Thoracic aorta (tissue), 2 donors: ENCODE measurements around the gene EP400. TPM values are rescaled to one million over a fixed set of nuclear protein-coding genes. Genes with fewer than 3 reads are reported as not detected.
"Not testable (repeated sequence)": the region's sequence is repeated elsewhere in the genome, so short reads cannot be mapped to it uniquely, and the experiment has no call there.

Source experiments
- ATAC-seq: fragments of 150-250 bp; one replicate; pipeline ENCODE4 v1.8.0; 2017; ENCODE audit warnings: low read depth; ENCODE audit not compliant: insufficient number of reproducible peaks, low FRiP score
- DNase-seq: peaks from one replicate; pipeline ENCODE4 v3.0.0-alpha.2; 2020; ENCODE audit warnings: low spot score
- H3K27ac ChIP-seq, 2 donors: fragments of 200-600 bp; sonication (generic); 1 replicate in 1 of 2; 2 replicates in 1 of 2; pipeline ENCODE4 v1.5.1; 2016; ENCODE audit warnings: mild to moderate bottlenecking in 2 of 2, moderate library complexity in 2 of 2
- H3K27me3 ChIP-seq: fragments of 200-600 bp; sonication (generic); replicated peaks from 2 replicates; pipeline ENCODE4 v1.6.0; 2016; ENCODE audit warnings: mild to moderate bottlenecking; ENCODE audit not compliant: insufficient read depth
- H3K36me3 ChIP-seq: fragments of 200-600 bp; sonication (generic); one replicate; pipeline ENCODE4 v1.5.1; 2016
- H3K4me1 ChIP-seq, 2 donors: fragments of 200-600 bp; sonication (generic); 1 replicate in 1 of 2; 2 replicates in 1 of 2; pipeline versions ENCODE4 v1.5.1 to v1.6.0; 2016; ENCODE audit warnings: low read depth in 2 of 2, mild to moderate bottlenecking in 1 of 2; ENCODE audit not compliant: control insufficient read depth in 1 of 2
- H3K4me3 ChIP-seq: fragments of 200-600 bp; sonication (generic); 2 replicates; pipeline ENCODE4 v1.5.1; 2016; ENCODE audit warnings: mild to moderate bottlenecking
- H3K9me3 ChIP-seq: fragments of 200-600 bp; sonication (generic); 2 replicates; pipeline ENCODE4 v1.5.1; 2016
- total RNA-seq, 2 donors: library from RNA; depleted of rRNA; stranded (reverse); fragments of >200 nt; gene quantifications; one replicate each; pipeline versions ENCODE4 v1.1.0 to v1.2.3, GENCODE V29; 2016
- TF ChIP-seq, protein P1 (sequence below): fragments of 200-600 bp; sonication (generic); IDR thresholded peaks from one replicate; pipeline ENCODE4 v1.5.1; 2019; ENCODE audit warnings: antibody characterized with exemption

The EP400 gene
- total RNA-seq, 2 donors from 2014 or later: 20.2 to 47.3 TPM

DNA sequence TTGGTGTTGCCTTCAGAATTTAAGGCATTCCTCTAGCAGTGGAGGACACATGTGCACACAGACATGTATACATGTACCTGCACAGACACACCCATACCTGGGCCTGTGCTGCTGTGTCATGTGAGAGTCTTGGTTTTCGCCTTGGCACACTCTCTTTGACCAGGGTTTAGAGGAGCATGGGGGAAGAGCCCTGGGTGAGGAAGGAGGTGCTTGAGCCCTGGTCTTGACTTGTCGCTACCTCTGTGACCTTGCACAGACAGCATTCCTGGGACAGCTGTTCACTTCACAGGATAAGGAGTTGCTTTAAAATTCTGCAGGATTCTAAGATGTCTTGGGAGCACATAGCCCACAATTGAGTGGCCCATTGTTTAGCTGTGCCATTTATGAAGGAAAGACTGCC lies 99.7 kb downstream of the EP400 start:
- peaks cover 57% of the 10 kb centered on the region for H3K36me3 ChIP-seq

DNA sequence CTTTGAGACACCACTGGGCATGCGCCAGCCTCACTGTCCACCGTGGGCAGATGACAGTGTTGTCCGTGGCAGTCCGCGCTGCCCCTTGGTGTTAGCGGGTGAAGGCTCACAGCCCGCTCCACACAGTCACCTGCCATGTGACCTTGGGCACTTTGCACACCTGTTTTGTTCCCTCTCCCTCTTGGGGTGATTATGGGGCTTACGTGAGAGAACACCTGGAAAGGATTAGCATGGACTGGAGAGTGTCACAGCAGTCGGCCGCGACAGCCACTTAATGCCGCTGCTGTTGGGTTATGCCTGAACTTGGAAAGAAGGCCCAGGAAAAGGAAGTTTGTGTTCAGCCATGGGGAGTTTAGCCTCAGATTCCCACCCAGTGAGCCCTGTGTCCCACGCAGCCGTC lies 100.1 kb downstream of the EP400 start:
- ATAC-seq: no peak

More for the DNA sequence above, 99.7 kb downstream of the EP400 start:
- ATAC-seq (no peak), DNase-seq (no peak)
- TF ChIP-seq, protein P1, sequence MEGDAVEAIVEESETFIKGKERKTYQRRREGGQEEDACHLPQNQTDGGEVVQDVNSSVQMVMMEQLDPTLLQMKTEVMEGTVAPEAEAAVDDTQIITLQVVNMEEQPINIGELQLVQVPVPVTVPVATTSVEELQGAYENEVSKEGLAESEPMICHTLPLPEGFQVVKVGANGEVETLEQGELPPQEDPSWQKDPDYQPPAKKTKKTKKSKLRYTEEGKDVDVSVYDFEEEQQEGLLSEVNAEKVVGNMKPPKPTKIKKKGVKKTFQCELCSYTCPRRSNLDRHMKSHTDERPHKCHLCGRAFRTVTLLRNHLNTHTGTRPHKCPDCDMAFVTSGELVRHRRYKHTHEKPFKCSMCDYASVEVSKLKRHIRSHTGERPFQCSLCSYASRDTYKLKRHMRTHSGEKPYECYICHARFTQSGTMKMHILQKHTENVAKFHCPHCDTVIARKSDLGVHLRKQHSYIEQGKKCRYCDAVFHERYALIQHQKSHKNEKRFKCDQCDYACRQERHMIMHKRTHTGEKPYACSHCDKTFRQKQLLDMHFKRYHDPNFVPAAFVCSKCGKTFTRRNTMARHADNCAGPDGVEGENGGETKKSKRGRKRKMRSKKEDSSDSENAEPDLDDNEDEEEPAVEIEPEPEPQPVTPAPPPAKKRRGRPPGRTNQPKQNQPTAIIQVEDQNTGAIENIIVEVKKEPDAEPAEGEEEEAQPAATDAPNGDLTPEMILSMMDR: no peak
- Histone ChIP-seq H3K4me1 (no peaks in the 10 kb centered on the region), H3K4me3 (no peak overlapping the region), H3K27me3 (no peaks in the 10 kb centered on the region), H3K9me3 (no peaks in the 10 kb centered on the region), H3K27ac (no peak overlapping the region)

DNA sequence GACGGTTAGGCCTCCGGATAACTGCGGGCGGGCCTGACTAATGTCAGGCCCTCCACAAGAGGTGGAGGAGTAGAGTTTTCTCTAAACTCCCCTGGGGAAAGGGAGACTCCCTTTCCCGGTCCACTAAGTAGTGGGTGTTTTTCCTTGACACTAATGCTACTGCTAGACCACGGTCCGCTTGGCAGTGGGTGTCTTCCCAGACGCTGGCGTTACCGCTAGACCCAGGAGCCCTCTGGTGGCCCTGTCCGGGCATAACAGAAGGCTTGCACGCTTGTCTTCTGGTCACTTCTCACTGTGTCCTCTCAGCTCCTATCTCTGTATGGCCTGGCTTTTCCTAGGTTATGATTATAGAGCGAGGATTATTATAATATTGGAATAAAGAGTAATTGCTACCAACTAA lies 102.0 kb downstream of the EP400 start:
- not testable (repeated sequence) for ATAC-seq, H3K9me3 ChIP-seq, H3K4me1 ChIP-seq, H3K4me3 ChIP-seq, H3K27ac ChIP-seq, H3K27me3 ChIP-seq, DNase-seq
- peaks cover 56% of the 10 kb centered on the region for H3K36me3 ChIP-seq

More for the DNA sequence above, 100.1 kb downstream of the EP400 start:
- H3K4me3 ChIP-seq: no peak overlapping the region
- H3K27me3 ChIP-seq: no peaks in the 10 kb centered on the region
- H3K4me1 ChIP-seq: no peaks in the 10 kb centered on the region
- peaks cover 54% of the 10 kb centered on the region for H3K36me3 ChIP-seq
- H3K27ac ChIP-seq: no peak overlapping the region
- TF ChIP-seq, protein P1: no peak
- no peaks in the 10 kb centered on the region for H3K9me3 ChIP-seq
- no peak for DNase-seq

DNA sequence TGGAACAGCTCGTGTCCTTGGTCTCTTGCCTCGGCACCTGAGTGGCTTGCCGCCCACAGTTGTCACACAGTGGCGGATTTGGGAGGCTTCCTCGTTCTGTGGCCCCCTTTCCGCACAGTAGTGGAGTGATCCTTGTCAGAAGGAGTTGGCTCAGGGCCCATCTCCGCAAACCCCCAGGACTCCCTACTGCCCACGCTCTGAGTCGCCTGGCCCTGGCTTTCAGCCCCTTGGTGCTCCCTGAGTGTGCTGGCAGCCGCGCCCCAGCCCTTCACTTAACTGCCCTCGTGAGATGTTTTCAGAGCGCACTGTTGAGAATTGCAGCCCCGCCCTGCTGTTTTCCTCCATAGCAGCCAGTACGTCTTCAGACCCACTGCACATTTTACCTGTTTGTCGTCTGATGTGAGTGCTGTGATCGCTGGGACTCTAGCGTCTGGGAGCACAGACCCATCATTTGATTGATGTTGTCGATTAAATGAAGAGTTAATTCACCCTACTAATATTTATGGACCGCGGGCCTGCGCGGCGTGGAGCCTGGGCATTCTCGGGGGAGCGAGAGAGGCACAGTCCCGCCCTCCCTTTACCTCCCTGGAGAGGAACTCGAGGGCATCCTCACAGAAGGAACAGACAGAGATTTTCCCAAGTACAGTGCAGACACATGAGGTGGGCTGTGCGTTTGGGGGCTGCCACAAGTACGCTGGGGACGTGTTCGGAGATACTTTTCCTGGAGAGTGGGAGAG lies 102.6 kb downstream of the EP400 start:
- Histone ChIP-seq H3K4me3 (no peak overlapping the region), H3K4me1 (no peaks in the 10 kb centered on the region), H3K27me3 (no peaks in the 10 kb centered on the region), H3K9me3 (no peaks in the 10 kb centered on the region), H3K27ac (no peak overlapping the region), H3K36me3 (peaks cover 60% of the 10 kb centered on the region)
- TF ChIP-seq, protein P1: no peak
- DNase-seq (no peak), ATAC-seq (no peak)

DNA sequence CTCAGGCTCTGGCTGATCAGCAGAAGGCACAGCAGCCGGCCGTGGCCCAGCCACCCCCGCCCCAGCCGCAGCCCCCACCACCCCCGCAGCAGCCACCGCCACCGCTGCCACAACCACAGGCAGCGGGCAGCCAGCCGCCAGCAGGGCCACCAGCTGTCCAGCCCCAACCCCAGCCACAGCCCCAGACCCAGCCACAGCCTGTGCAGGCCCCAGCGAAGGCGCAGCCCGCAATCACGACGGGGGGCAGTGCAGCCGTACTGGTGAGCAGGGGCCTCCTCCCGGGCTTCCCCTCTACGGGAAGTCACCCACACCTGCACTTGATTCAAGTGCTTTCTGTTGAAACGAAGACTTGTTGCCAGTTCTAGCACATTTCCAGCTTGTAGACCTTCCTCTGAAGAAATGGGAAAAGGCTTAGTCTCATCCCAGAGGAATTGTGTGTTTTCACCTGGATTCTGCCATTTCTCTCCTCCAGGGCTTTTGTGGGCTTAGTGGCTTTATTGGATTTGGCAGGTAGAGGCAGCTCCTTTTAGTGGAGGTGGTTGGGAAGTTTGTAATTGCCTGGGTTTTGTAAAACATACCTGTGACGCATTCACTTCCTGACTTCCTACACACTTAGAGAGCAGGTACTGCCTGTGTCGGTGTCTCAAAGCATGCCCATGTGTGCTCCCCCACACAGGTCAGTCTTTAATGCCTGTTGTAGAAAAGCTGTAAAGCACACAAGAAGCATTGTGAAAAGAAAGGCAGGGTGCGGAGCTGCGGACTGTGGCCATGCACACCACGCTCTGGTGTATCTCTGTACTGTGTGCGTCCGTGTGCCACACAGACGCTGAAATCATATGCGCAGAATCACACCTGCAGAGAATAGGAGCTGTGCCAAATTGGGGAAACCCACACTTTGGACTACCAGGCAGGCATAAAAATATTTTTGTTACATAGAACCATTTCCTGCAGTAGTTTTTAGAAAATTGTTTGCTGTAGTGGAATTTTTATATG lies 103.9 kb downstream of the EP400 start:
- peaks cover 56% of the 10 kb centered on the region for H3K36me3 ChIP-seq
- no peak overlapping the region for H3K27ac ChIP-seq
- TF ChIP-seq, protein P1: no peak
- no peak for DNase-seq
- no peak overlapping the region for H3K4me3 ChIP-seq
- H3K4me1 ChIP-seq: no peaks in the 10 kb centered on the region
- H3K9me3 ChIP-seq: no peaks in the 10 kb centered on the region
- no peak for ATAC-seq
- H3K27me3 ChIP-seq: no peaks in the 10 kb centered on the region
